HCT116 (cell line): ENCODE results near the gene LCE3C.

ENCODE experiments used
- CEBPB ChIP-seq: IDR thresholded peaks from 2 replicates; pipeline ENCODE4 v1.6.1; 2012; ENCODE audit warnings: low read depth
- EZH2 ChIP-seq: fragments of 200-600 bp; sonication (generic); IDR thresholded peaks from 2 replicates; pipeline ENCODE4 v1.6.1; 2017; ENCODE audit warnings: antibody characterized with exemption, mixed run types
- POLR2A ChIP-seq: IDR thresholded peaks from 2 replicates; pipeline ENCODE4 v1.7.0; 2011; ENCODE audit warnings: borderline replicate concordance; ENCODE audit not compliant: insufficient read depth, insufficient read length; ENCODE audit errors: extremely low read depth
- POLR2AphosphoS5 ChIP-seq: IDR thresholded peaks from 2 replicates; pipeline ENCODE4 v1.6.1; 2011; ENCODE audit warnings: mild to moderate bottlenecking, low read depth, low read length, moderate library complexity
- RAD21 ChIP-seq: IDR thresholded peaks from 2 replicates; pipeline ENCODE4 v1.6.1; 2012; ENCODE audit warnings: low read depth, mild to moderate bottlenecking
- SP1 ChIP-seq: IDR thresholded peaks from 2 replicates; pipeline ENCODE4 v1.6.1; 2012; ENCODE audit warnings: low read depth
- SRF ChIP-seq: IDR thresholded peaks from 2 replicates; pipeline ENCODE4 v1.6.1; 2012; ENCODE audit warnings: low read depth
- TF ChIP-seq, protein P1 (sequence below), 3 experiments: fragments of 200-600 bp in 1 of 3; sonication (generic) in 1 of 3; IDR thresholded peaks in 2 of 3; conservative IDR thresholded peaks in 1 of 3; 2 replicates each; pipeline ENCODE4 v1.5.1; 2012 to 2017; ENCODE audit warnings: low read depth in 2 of 3, low read length in 2 of 3, antibody characterized with exemption in 1 of 3, borderline replicate concordance in 1 of 3, control low read depth in 1 of 3, mild to moderate bottlenecking in 1 of 3, mixed read lengths in 1 of 3, mixed run types in 1 of 3, moderate library complexity in 1 of 3; ENCODE audit not compliant: insufficient read depth in 1 of 3
- TF ChIP-seq, protein P2 (sequence below): IDR thresholded peaks from 2 replicates; pipeline ENCODE4 v1.6.1; 2011; ENCODE audit warnings: mild to moderate bottlenecking, low read length, moderate library complexity; ENCODE audit not compliant: insufficient replicate concordance; ENCODE audit errors: extremely low read depth

GRCh38 chr1:152646656-152647055 lies 46.6 kb downstream of the LCE3C start:
- TF ChIP-seq, protein P1, sequence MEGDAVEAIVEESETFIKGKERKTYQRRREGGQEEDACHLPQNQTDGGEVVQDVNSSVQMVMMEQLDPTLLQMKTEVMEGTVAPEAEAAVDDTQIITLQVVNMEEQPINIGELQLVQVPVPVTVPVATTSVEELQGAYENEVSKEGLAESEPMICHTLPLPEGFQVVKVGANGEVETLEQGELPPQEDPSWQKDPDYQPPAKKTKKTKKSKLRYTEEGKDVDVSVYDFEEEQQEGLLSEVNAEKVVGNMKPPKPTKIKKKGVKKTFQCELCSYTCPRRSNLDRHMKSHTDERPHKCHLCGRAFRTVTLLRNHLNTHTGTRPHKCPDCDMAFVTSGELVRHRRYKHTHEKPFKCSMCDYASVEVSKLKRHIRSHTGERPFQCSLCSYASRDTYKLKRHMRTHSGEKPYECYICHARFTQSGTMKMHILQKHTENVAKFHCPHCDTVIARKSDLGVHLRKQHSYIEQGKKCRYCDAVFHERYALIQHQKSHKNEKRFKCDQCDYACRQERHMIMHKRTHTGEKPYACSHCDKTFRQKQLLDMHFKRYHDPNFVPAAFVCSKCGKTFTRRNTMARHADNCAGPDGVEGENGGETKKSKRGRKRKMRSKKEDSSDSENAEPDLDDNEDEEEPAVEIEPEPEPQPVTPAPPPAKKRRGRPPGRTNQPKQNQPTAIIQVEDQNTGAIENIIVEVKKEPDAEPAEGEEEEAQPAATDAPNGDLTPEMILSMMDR (IDR thresholded peaks at IDR 0.05 in 2 of 3, conservative IDR thresholded peaks at IDR 0.05 in 1 of 3; ENCODE audit: borderline replicate concordance in 1 of 3, insufficient read depth in 1 of 3, low read depth in 2 of 3, low read length in 2 of 3) = no peak
- TF ChIP-seq POLR2AphosphoS5 (no peak), EZH2 (no peak), RAD21 (no peak), SP1 (no peak), POLR2A (no peak), SRF (no peak), CEBPB (no peak)
- TF ChIP-seq, protein P2, sequence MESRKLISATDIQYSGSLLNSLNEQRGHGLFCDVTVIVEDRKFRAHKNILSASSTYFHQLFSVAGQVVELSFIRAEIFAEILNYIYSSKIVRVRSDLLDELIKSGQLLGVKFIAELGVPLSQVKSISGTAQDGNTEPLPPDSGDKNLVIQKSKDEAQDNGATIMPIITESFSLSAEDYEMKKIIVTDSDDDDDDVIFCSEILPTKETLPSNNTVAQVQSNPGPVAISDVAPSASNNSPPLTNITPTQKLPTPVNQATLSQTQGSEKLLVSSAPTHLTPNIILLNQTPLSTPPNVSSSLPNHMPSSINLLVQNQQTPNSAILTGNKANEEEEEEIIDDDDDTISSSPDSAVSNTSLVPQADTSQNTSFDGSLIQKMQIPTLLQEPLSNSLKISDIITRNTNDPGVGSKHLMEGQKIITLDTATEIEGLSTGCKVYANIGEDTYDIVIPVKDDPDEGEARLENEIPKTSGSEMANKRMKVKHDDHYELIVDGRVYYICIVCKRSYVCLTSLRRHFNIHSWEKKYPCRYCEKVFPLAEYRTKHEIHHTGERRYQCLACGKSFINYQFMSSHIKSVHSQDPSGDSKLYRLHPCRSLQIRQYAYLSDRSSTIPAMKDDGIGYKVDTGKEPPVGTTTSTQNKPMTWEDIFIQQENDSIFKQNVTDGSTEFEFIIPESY = no peak
